SH-SY5Y (cell line): Measurements from ENCODE around the gene RECK.

Experiments used
- GATA2 ChIP-seq: IDR thresholded peaks from 2 replicates; pipeline ENCODE4 v1.6.1; 2011; ENCODE audit warnings: mild to moderate bottlenecking, low read depth, low read length
- GATA3 ChIP-seq: IDR thresholded peaks from 2 replicates; pipeline ENCODE4 v1.6.1; 2011; ENCODE audit warnings: low read depth, mild to moderate bottlenecking, low read length, moderate library complexity

RECK gene

DNA sequence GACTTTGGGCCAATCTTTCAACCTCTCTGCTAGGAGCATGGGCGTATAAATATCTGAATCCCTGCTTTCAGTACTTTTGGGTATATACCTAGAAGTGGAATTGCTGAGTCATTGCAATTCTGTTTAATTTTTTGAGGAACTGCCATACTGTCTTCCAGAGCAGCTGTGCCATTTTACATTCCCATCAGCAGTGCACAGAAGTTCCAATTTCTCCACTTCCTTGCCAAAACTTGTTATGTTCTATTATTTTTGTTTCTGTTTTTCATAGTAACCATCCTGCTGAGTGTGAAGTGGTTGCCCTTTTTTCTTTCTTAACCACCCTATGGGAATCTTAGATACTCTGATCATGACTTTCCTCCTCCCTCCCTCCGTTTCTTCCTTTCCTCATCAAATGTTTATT is 121.4 kb downstream of the RECK start:
- TF ChIP-seq GATA3 (no peak), GATA2 (no peak)

DNA sequence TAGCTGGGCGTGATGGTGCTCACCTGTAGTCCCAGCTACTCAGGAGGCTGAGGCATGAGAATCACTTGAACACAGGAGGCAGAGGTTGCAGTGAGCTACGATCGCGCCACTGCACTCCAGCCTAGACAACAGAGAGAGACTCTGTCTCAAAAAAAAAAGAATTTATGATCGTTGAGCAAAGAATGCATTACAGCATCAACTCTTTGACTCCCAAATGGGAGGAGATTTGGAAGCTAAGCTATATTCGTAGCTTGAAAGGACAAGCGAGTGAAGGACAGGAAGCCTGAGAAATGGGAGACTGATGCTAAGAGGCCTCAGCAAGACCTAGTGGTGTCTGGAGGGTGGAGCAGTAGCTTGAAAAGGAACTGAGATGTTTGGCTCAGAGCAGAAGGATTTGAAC is 122.2 kb downstream of the RECK start:
- TF ChIP-seq GATA2: no peak
- no peak for TF ChIP-seq GATA3

DNA sequence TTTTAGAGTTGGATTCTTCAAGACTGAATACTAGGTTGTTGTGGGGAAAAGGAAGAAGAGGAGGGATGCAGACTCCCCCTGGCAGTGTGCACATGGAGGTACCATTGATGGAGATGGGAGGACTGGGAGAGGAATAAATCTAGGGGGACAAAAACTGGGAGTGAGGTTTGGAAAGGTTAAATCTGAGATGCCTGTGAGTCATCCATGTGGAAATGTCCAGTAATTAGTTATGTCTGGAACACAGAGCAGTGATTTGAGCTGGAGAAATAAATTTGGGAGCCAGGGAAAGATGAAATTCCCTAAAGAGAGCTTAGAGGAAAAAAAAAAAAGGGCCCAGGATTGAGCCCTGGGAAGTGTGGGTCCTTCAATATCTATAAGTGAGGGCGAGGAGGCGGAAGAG is 124.5 kb downstream of the RECK start:
- no peak for TF ChIP-seq GATA3
- no peak for TF ChIP-seq GATA2

DNA sequence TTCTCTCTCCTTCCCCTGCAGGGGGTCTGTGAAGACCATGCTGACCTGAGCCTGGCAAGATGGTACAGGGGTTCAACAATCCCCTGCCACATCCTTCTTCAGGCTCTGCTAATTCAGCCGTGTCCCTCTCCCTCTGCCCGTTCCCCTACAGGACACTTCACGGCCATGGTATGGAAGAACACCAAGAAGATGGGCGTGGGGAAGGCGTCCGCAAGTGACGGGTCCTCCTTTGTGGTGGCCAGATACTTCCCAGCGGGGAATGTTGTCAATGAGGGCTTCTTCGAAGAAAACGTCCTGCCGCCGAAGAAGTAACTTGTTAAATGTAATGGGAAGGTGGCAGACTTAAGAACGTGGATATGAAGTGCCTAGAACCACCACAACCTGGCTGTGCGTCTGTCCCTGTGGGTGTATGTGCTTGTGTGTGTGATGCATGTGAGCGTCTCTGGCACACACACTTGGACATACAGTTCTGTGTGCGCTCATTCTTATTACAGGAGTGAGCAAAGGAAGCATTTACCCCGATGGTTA is 125.6 kb downstream of the RECK start:
- TF ChIP-seq GATA3 (no peak), GATA2 (no peak)

DNA sequence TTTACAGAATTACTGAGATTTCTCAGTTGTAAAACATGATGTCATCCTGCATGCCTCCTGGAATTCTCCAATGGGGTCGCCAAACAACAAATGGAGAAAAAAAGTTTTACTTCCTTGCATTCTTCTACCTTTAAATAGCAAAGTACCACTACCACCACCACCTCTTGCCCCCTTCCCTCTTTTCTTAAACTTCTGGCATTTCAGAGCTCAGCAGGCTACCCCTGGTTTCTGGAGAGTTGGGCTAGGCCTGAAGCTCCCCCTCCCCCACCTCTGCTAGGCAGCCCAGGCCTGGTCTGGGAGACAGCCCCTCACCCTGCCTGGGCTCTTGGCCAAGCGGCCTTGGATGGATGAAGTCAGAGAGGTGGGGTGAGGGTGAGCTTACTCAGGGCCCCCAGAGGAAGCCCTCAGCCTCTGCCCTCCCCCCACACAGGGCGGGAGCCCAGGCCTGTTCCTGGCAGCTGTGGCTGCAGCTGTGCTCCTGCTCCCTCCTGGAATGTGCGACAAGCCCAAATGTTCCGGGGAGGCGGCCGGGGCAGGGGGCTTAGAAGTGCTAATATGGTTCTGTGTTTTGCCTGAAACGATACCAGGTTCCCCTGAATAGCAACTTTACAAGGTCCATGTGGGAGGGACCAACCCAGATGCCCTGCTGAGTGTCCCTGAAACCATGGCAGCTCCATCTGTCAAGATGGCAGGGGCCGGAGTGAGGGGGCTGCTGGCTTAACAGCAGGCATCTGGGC is 126.5 kb downstream of the RECK start:
- TF ChIP-seq GATA2 (no peak), GATA3 (no peak)

DNA sequence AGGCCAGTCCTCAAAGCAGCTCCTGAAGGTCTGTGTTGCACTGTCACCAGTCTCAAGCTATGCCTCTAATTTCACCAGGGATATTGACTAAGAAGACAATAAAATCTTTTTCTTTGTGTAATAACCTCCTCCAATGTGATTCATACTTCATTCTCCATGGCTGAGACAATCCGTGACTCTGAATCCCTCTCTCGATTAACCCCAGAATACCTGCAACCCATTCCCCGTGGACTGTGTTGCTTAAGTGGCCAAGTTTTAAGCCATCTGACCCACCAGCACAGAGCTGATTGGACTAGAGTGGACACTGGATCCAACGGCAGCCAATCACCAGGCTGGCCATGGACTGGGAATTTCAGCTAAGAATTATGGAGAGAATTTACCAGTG is 127.1 kb downstream of the RECK start:
- TF ChIP-seq GATA3: no peak
- no peak for TF ChIP-seq GATA2

DNA sequence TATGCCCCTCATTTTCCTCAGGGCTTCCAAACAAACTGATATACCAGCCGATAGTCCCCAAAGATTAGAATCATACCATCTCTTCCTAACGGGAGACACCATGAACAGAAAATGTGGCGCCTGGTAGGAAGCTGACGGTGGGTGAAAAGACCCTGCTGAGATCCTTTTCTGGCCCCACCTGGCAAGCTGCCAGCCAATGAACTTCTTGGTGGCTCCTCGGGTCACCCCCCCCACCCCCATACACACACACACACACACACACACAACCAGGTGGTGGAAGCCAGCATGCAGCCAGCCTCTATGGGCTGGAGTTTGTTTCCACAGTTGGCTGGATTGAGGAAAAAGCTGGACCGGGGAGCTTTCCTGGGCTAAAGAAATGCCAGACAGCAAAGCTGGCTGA is 127.7 kb downstream of the RECK start:
- TF ChIP-seq GATA2: no peak
- no peak for TF ChIP-seq GATA3

DNA sequence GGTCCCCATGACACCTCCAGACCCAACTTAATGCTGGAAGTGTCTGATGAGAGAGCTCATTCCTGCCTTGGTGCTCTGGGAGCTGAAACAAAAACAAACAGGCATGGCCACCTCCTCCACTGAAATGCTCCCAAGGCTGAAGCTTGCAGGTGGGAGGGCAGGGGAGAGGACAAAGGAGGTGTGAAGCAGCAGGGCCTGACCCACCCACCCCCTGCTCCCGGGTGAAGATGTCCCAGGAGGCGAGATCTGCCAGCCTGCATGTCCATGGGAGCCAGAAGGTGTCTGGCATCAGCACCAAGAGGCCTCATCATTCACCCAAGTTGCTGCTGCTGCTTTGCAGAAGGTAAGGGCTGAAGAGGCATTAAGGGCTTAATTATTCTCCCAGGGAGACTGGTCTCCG is 128.3 kb downstream of the RECK start:
- TF ChIP-seq GATA3 (no peak), GATA2 (no peak)

DNA sequence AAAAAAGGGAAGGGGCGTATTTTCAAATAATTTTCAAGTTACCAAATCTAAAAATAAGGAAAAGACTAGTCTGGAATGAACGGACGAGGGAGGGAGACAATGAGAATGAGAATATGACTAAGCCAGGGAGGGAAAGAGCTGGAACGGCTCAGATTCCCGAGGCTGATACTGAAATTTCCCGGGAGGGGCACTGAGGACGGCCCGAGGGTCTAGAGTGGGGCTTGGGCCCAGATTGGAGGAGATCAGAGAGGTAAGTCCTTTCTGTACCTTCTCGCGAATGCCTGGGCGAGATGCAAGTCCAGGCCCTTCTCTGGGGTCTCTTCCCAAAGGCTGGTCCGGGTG is 129.1 kb downstream of the RECK start:
- TF ChIP-seq GATA2 (no peak), GATA3 (no peak)

DNA sequence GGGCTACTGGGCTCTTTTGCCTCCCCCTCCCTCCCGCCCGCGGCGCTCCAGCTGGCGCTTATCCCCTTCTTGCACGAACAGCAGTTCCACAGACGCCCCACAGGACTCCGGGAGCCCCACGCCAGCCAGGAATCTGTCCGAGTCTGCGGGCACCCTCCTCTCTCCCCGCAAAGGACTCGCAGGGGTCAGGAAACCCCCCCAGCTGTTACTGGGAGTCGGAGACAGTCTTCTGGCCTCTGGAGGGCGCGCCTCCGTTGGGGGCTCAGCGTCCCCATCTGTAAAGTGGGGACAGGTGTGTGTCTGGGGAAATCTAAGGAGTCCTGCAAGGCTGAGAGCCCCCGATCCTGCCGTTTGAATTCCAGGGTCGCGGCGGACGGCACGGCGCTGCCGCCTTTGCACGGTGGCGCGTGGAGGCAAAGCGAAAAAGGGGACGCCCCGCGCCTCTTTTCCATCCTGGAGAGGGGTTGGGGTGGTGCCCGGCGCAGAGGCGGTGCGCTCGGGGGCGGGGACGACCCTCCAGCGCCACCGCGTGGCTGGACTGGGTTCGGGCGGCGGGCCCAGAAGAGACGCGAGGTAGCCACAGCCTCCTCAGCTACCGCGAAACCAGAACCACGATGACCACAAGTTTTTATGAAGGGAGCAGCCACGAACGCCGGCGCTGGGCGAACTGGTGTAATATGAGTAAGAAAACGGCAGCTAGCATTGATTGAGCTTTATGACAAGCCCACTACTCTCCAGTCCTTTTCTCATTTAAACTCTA is 129.6 kb downstream of the RECK start:
- TF ChIP-seq GATA2 (no peak), GATA3 (no peak)

DNA sequence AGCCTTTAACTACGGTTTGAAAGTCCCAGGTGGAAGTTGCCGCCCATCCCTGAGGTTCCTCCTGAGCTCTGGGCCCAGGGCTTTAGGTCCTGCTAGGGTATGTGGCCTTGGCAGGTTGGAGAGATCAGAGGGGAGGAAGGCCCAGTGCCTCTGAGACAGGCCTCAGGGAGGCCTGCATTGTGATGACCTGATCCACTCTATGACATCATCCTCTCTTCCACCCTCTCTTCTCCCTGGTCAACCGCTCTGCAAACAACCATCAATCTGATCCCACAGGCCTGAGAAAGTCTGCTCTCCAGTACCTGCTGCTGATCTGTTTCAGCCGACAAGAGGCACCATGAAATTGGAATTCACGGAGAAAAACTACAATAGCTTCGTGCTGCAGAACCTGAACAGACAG is 132.5 kb downstream of the RECK start, which contains the start of gene CCIN:
CCIN (plus strand) TSS at position 223 of the 400 bp plus-strand sequence; CDS start at position 338, 115 bp downstream.
- no peak for TF ChIP-seq GATA2
- no peak for TF ChIP-seq GATA3

DNA sequence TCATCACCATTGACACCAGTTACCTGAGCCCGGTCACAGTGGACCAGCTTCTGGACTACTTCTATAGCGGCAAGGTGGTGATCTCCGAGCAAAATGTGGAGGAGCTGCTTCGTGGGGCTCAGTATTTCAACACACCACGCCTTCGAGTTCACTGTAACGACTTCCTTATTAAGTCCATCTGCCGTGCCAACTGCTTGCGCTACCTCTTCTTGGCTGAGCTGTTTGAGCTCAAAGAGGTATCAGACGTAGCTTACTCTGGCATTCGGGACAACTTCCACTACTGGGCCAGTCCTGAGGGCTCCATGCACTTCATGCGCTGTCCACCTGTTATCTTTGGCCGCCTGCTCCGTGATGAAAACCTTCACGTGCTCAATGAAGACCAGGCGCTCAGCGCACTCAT is 133.0 kb downstream of the RECK start:
- TF ChIP-seq GATA2: no peak
- no peak for TF ChIP-seq GATA3

DNA sequence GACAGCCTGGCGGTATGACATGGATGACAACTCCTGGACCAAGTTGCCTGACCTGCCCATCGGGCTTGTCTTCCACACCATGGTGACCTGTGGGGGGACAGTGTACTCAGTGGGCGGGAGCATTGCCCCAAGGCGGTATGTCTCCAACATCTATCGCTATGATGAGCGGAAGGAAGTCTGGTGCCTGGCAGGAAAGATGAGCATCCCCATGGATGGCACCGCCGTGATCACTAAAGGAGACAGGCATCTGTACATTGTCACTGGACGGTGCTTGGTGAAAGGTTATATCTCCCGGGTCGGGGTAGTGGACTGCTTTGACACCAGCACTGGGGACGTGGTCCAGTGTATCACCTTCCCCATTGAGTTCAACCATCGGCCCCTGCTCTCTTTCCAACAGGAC is 133.8 kb downstream of the RECK start:
- TF ChIP-seq GATA3: no peak
- TF ChIP-seq GATA2: no peak

DNA sequence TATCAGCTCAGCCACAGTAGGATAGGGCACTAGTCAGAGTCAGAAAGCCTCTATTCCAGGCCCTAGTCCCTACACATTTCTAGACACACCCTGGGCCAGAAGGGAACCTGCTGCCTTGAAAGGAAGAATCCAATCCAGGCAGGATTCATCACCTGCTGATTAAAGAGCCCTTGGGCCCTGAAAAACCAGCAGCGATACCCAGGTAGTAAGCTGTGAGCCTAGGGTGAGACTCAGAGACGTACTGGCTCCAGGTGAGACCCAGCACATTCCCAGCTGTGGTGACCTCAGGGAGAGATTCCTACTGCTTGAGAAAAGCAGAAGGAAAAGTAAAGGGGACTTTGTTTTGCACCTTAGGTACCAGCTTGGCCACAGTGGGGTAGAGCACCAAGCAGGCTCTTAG is 137.1 kb downstream of the RECK start:
- TF ChIP-seq GATA2 (no peak), GATA3 (no peak)
